Stomach (tissue), 4 donors: Measurements from ENCODE around the gene POMP.

Experiments
- CTCF ChIP-seq, 7 experiments: fragments of 450-650 bp in 4 of 7; fragments of 200-600 bp in 3 of 7; sonication (generic) in 3 of 7; IDR thresholded peaks; one replicate each; pipeline ENCODE4 v1.5.1; 2016 to 2019; ENCODE audit warnings: antibody characterized with exemption in 7 of 7, control low read depth in 2 of 7, mild to moderate bottlenecking in 1 of 7
- POLR2A ChIP-seq, 4 donors: fragments of 450-650 bp; IDR thresholded peaks; one replicate each; pipeline ENCODE4 v1.6.1; 2016; ENCODE audit warnings: antibody characterized with exemption in 4 of 4, control low read depth in 2 of 4, mild to moderate bottlenecking in 1 of 4, moderate library complexity in 1 of 4

GRCh38 chr13:28638756-28639155 is 20.2 kb upstream of the POMP start:
- TF ChIP-seq POLR2A (IDR thresholded peaks at IDR 0.05) (no peak), CTCF (IDR thresholded peaks at IDR 0.05) (no peak)
